ENCODE results near the gene DDHD1. TPM values are rescaled to one million over a fixed set of nuclear protein-coding genes. Genes with fewer than 3 reads are reported as not detected.

The DDHD1 gene
- total RNA-seq, 4 donors from 2014 or later, result 4.4 to 10.1 (median 6.8) TPM

DNA sequence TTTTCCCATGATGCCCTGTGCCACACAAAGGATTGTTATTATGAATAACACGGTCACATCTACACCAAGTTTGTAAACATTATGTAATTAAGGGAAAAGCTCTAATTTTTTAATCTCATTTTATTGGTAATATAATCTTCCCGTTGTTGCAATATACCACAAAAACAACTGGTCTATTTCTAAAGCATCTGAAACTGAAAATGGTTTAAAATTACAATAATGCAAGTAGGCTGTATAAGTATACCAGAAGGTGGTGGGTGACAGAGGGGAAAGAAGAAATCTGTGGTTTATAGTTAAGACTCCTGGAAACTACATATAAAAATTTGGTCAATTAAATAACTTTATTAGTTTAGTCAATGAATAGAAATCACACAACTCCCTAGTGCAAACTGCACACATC lies 5.2 kb downstream of the DDHD1 start:
- no peaks in the 10 kb centered on the region for H3K9me3 ChIP-seq
- in situ Hi-C loops (cut with MboI; ENCODE audit: low sequenced_read_pairs in 4 of 4) (no loop called here), intact Hi-C loops (cut with DNase I; ENCODE audit: low total_unique reads) (no loop called here)
- DNase-seq (no peak), ATAC-seq (no peak)
- peaks cover 5 to 22% of the 10 kb centered on the region in 2 donors for H3K4me1 ChIP-seq
- no peak overlapping the region for H3K4me3 ChIP-seq
- H3K36me3 ChIP-seq, result no peaks in the 10 kb centered on the region
- TF ChIP-seq, protein P1, sequence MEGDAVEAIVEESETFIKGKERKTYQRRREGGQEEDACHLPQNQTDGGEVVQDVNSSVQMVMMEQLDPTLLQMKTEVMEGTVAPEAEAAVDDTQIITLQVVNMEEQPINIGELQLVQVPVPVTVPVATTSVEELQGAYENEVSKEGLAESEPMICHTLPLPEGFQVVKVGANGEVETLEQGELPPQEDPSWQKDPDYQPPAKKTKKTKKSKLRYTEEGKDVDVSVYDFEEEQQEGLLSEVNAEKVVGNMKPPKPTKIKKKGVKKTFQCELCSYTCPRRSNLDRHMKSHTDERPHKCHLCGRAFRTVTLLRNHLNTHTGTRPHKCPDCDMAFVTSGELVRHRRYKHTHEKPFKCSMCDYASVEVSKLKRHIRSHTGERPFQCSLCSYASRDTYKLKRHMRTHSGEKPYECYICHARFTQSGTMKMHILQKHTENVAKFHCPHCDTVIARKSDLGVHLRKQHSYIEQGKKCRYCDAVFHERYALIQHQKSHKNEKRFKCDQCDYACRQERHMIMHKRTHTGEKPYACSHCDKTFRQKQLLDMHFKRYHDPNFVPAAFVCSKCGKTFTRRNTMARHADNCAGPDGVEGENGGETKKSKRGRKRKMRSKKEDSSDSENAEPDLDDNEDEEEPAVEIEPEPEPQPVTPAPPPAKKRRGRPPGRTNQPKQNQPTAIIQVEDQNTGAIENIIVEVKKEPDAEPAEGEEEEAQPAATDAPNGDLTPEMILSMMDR (IDR thresholded peaks at IDR 0.05 in 4 of 5, conservative IDR thresholded peaks at IDR 0.05 in 1 of 5), result no peak
- TF ChIP-seq POLR2A (IDR thresholded peaks at IDR 0.05), result no peak
- H3K27me3 ChIP-seq, result no peaks in the 10 kb centered on the region
- H3K27ac ChIP-seq, result no peak overlapping the region

DNA sequence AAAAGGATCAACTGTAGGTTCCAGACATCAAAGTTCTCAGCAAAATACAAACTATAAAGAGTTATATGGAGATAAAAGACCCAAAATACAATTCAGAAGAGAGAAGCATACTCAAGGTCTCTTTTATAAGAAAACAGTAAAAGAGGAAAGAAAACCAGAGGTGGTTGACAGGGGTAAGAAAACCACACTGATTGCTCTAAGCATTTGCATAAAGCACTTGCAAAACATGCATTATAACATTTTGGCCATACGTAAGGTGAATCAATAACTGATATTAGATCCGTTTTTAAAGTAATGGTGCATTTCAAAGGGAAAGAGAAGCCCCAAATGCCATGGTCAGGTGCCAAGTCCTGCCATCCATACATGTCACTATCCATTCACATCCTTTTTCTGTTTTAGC lies 5.9 kb downstream of the DDHD1 start:
- TF ChIP-seq POLR2A (IDR thresholded peaks at IDR 0.05), result no peak
- TF ChIP-seq, protein P1 (IDR thresholded peaks at IDR 0.05 in 4 of 5, conservative IDR thresholded peaks at IDR 0.05 in 1 of 5), result no peak
- Histone ChIP-seq H3K27ac (no peak overlapping the region), H3K36me3 (no peaks in the 10 kb centered on the region), H3K4me1 (peaks cover 2 to 22% of the 10 kb centered on the region in 2 donors), H3K9me3 (no peaks in the 10 kb centered on the region), H3K4me3 (no peak overlapping the region), H3K27me3 (no peaks in the 10 kb centered on the region)
- intact Hi-C loops (cut with DNase I; ENCODE audit: low total_unique reads) (no loop called here), in situ Hi-C loops (cut with MboI; ENCODE audit: low sequenced_read_pairs in 4 of 4) (no loop called here)
- no peak for DNase-seq
- no peak for ATAC-seq

DNA sequence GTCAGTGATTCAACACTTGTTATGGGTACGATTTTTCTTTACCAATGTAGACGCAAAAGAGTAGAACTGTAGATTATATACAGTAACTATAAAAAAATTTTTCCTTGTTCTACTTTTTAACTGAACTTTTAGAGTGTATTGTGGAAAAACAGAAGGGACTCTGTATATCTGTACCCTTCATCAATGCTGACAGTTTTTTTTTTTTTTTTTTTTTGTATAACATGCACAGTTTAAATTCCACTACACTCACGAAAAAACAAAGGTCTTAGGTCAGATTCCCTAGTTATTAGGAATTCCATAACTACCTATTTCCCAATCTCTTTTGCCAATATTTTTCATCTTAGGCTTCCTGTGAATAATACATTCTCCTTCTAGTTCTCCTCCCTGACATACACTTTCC lies 6.4 kb downstream of the DDHD1 start:
- in situ Hi-C loops (cut with MboI; ENCODE audit: low sequenced_read_pairs in 4 of 4) (no loop called here), intact Hi-C loops (cut with DNase I; ENCODE audit: low total_unique reads) (no loop called here)
- Histone ChIP-seq H3K27ac (no peak overlapping the region), H3K9me3 (no peaks in the 10 kb centered on the region), H3K27me3 (no peaks in the 10 kb centered on the region), H3K4me1 (peaks cover 0 to 22% of the 10 kb centered on the region in 2 donors), H3K36me3 (no peaks in the 10 kb centered on the region), H3K4me3 (no peak overlapping the region)
- TF ChIP-seq POLR2A (IDR thresholded peaks at IDR 0.05), result no peak
- TF ChIP-seq, protein P1 (IDR thresholded peaks at IDR 0.05 in 4 of 5, conservative IDR thresholded peaks at IDR 0.05 in 1 of 5), result no peak
- no peak for ATAC-seq
- DNase-seq, result no peak

DNA sequence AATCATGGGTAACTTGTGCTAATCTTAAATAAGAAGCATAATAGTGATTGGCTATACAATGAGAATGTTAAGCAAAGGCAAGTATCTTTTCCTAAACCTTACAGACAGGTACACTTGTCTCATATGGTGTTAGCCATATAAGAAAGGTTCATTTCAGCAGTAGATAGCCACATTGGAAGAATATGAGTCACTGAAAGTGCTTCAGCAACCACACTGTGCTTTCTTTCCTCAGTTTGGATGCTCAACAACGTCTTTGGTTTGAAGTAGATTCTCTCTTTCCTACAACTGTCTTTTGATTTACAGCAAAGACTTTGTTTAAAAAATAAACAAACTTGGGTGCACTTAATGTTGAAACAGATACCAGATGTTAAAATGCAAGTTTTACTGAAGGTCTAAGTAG lies 8.9 kb downstream of the DDHD1 start:
- DNase-seq, result no peak
- intact Hi-C loops (cut with DNase I; ENCODE audit: low total_unique reads) (no loop called here), in situ Hi-C loops (cut with MboI; ENCODE audit: low sequenced_read_pairs in 4 of 4) (no loop called here)
- TF ChIP-seq POLR2A (IDR thresholded peaks at IDR 0.05), result no peak
- TF ChIP-seq, protein P1 (IDR thresholded peaks at IDR 0.05 in 4 of 5, conservative IDR thresholded peaks at IDR 0.05 in 1 of 5), result no peak
- H3K27ac ChIP-seq, result no peak overlapping the region
- peaks cover 0 to 8% of the 10 kb centered on the region in 2 donors for H3K4me1 ChIP-seq
- no peak for ATAC-seq
- H3K27me3 ChIP-seq, result no peaks in the 10 kb centered on the region
- H3K4me3 ChIP-seq, result no peak overlapping the region
- peaks cover 0 to 23% (median 12%) of the 10 kb centered on the region in 3 donors for H3K9me3 ChIP-seq
- H3K36me3 ChIP-seq, result no peaks in the 10 kb centered on the region

DNA sequence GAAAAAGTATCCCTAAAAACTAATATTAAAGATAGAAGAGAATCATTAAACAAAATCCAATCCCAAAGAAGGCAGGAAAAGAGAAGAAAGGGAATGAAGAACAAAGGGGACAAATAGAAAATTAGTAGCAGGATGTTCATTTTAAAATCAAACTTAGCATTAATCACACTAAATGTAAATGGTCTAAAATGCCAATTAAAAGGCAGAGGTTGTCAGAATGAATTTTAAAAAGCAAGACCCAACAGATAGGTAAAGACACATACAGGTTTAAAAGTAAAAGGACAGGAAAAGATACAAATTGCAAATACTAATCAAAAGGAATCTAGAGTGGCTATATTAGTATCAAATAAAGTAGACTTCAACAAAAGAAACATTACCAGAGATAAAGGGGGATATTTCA lies 12.5 kb downstream of the DDHD1 start:
- ATAC-seq, result no peak
- in situ Hi-C loops (cut with MboI; ENCODE audit: low sequenced_read_pairs in 4 of 4) (no loop called here), intact Hi-C loops (cut with DNase I; ENCODE audit: low total_unique reads) (no loop called here)
- Histone ChIP-seq H3K4me3 (no peak overlapping the region), H3K4me1 (no peaks in the 10 kb centered on the region), H3K27me3 (no peaks in the 10 kb centered on the region), H3K9me3 (peaks cover 0 to 38% (median 12%) of the 10 kb centered on the region in 3 donors), H3K27ac (no peak overlapping the region), H3K36me3 (no peaks in the 10 kb centered on the region)
- TF ChIP-seq, protein P1 (IDR thresholded peaks at IDR 0.05 in 4 of 5, conservative IDR thresholded peaks at IDR 0.05 in 1 of 5), result no peak
- DNase-seq, result no peak
